H1 (cell line): ENCODE results near the gene NELL2. TPM values are rescaled to one million over a fixed set of nuclear protein-coding genes. Genes with fewer than 3 reads are reported as not detected.

Experiments used
- CTCF ChIA-PET: fragments of 300-600 bp; sonication (Branson Sonifier 250); formaldehyde crosslinking; loops from one replicate; lab custom pipeline; 2021; ENCODE audit not compliant: partially characterized antibody; lab: Charles Lee
- POLR2A ChIA-PET: fragments of 300-600 bp; sonication (Branson Sonifier 250); formaldehyde crosslinking; loops from one replicate; lab custom pipeline; 2021; ENCODE audit warnings: inconsistent platforms; ENCODE audit not compliant: partially characterized antibody; lab: Charles Lee
- DNase-seq, 2 experiments: peaks; one replicate each; pipeline versions ENCODE4 v3.0.0 to v3.0.0-alpha.2; 2010 to 2022; ENCODE audit warnings: low spot score in 2 of 2, low read depth in 1 of 2, mixed read lengths in 1 of 2
- FAIRE-seq: peaks from 2 replicates; lab custom pipeline; 2011; peaks lifted over from hg19 to GRCh38; lab: Jason Lieb, UNC
- H2AFZ ChIP-seq: 2 replicates; pipeline ENCODE4 v1.8.1; 2012; ENCODE audit warnings: low read length, inconsistent platforms
- H2AK5ac ChIP-seq: 2 replicates; pipeline ENCODE4 v1.6.1; 2013; ENCODE audit warnings: low read depth, low read length
- H2BK120ac ChIP-seq: replicated peaks from 2 replicates; pipeline ENCODE3; 2013; ENCODE audit warnings: low read depth, low read length, inconsistent platforms
- H2BK12ac ChIP-seq: 2 replicates; pipeline ENCODE4 v1.6.1; 2013; ENCODE audit warnings: low read depth, low read length
- H2BK15ac ChIP-seq: 2 replicates; pipeline ENCODE4 v1.6.1; 2013; ENCODE audit warnings: low read length
- H2BK20ac ChIP-seq: 2 replicates; pipeline ENCODE4 v1.6.1; 2013; ENCODE audit warnings: low read length
- H2BK5ac ChIP-seq: 2 replicates; pipeline ENCODE4 v1.6.1; 2013; ENCODE audit warnings: low read depth, low read length
- H3K14ac ChIP-seq: 2 replicates; pipeline ENCODE4 v1.6.1; 2013; ENCODE audit warnings: inconsistent platforms; ENCODE audit not compliant: insufficient read length
- H3K18ac ChIP-seq: 2 replicates; pipeline ENCODE4 v1.6.1; 2013; ENCODE audit warnings: low read length; ENCODE audit errors: extremely low read depth
- H3K23ac ChIP-seq: 2 replicates; pipeline ENCODE4 v1.6.1; 2013; ENCODE audit warnings: inconsistent platforms; ENCODE audit not compliant: insufficient read length
- H3K23me2 ChIP-seq: 2 replicates; pipeline ENCODE4 v1.6.1; 2013; ENCODE audit warnings: low read depth, low read length
- H3K27ac ChIP-seq: 2 replicates; pipeline ENCODE4 v1.6.1; 2011; ENCODE audit warnings: low read depth, low read length, inconsistent platforms
- H3K27me3 ChIP-seq, 4 experiments: replicated peaks in 1 of 4; 1 replicate in 1 of 4; 2 replicates in 3 of 4; pipeline versions ENCODE4 v1.6.1 to v1.8.1; 2011 to 2013; ENCODE audit warnings: low read length in 3 of 4, mild to moderate bottlenecking in 3 of 4, inconsistent platforms in 2 of 4, mixed read lengths in 2 of 4, moderate library complexity in 1 of 4; ENCODE audit not compliant: control insufficient read depth in 3 of 4, insufficient read depth in 3 of 4; ENCODE audit errors: extremely low read depth in 1 of 4
- H3K36me3 ChIP-seq, 4 experiments: 2 replicates each; pipeline versions ENCODE4 v1.6.1 to v1.8.1; 2011 to 2013; ENCODE audit warnings: mild to moderate bottlenecking in 4 of 4, low read length in 3 of 4, moderate library complexity in 2 of 4, control low read depth in 1 of 4, inconsistent platforms in 1 of 4; ENCODE audit not compliant: insufficient read depth in 4 of 4, control insufficient read depth in 2 of 4
- H3K4ac ChIP-seq: replicated peaks from 2 replicates; pipeline ENCODE3; 2013; ENCODE audit warnings: low read length, low read depth, mixed read lengths, inconsistent platforms; ENCODE audit not compliant: insufficient read length
- H3K4me1 ChIP-seq, 4 experiments: replicated peaks in 1 of 4; 1 replicate in 1 of 4; 2 replicates in 3 of 4; pipeline versions ENCODE4 v1.6.1 to v1.8.1; 2011 to 2013; ENCODE audit warnings: low read length in 3 of 4, inconsistent platforms in 2 of 4, mixed read lengths in 1 of 4; ENCODE audit not compliant: insufficient read depth in 4 of 4, control insufficient read depth in 3 of 4
- H3K4me2 ChIP-seq, 2 experiments: 2 replicates each; pipeline versions ENCODE4 v1.6.1 to v1.8.1; 2011 to 2013; ENCODE audit warnings: low read depth in 2 of 2, low read length in 2 of 2, control low read depth in 1 of 2, inconsistent platforms in 1 of 2, mild to moderate bottlenecking in 1 of 2; ENCODE audit not compliant: insufficient read depth in 1 of 2
- H3K4me3 ChIP-seq, 4 experiments: fragments of 200-600, 300-600 bp in 1 of 4; sonication (generic), shearing (Covaris generic), sonication (Bioruptor Twin) in 1 of 4; 2 replicates each; pipeline versions ENCODE4 v1.5.1 to v1.8.1; 2011 to 2016; ENCODE audit warnings: low read length in 4 of 4, low read depth in 3 of 4, control low read depth in 2 of 4, inconsistent platforms in 2 of 4, mild to moderate bottlenecking in 2 of 4, mixed read lengths in 1 of 4, moderate library complexity in 1 of 4; ENCODE audit not compliant: insufficient read depth in 2 of 4; ENCODE audit errors: extremely low read depth in 1 of 4
- H3K56ac ChIP-seq: replicated peaks from 2 replicates; pipeline ENCODE3; 2013; ENCODE audit warnings: low read depth, mild to moderate bottlenecking, mixed read lengths, low read length, inconsistent platforms; ENCODE audit not compliant: insufficient read length
- H3K79me1 ChIP-seq: 2 replicates; pipeline ENCODE4 v1.6.1; 2013; ENCODE audit warnings: low read depth, low read length, control low read depth
- H3K79me2 ChIP-seq, 2 experiments: 2 replicates each; pipeline versions ENCODE4 v1.6.1 to v1.8.1; 2012 to 2013; ENCODE audit warnings: low read length in 2 of 2, mild to moderate bottlenecking in 2 of 2, inconsistent platforms in 1 of 2; ENCODE audit not compliant: insufficient read depth in 2 of 2, control insufficient read depth in 1 of 2
- H3K9ac ChIP-seq, 4 experiments: replicated peaks in 1 of 4; 1 replicate in 1 of 4; 2 replicates in 3 of 4; pipeline versions ENCODE4 v1.6.1 to v1.8.1; 2011 to 2013; ENCODE audit warnings: low read depth in 3 of 4, low read length in 3 of 4, control low read depth in 2 of 4, mild to moderate bottlenecking in 2 of 4, moderate library complexity in 2 of 4, inconsistent platforms in 1 of 4; ENCODE audit errors: extremely low read depth in 1 of 4
- H3K9me3 ChIP-seq, 2 experiments: 2 replicates each; pipeline versions ENCODE4 v1.6.1 to v1.8.1; 2012 to 2013; ENCODE audit warnings: mild to moderate bottlenecking in 2 of 2, moderate library complexity in 2 of 2, control low read depth in 1 of 2, inconsistent platforms in 1 of 2, low read depth in 1 of 2, low read length in 1 of 2, mixed read lengths in 1 of 2; ENCODE audit not compliant: insufficient read depth in 2 of 2
- H4K20me1 ChIP-seq, 2 experiments: replicated peaks in 1 of 2; 2 replicates each; pipeline versions ENCODE3 to v1.8.1; 2011 to 2013; ENCODE audit warnings: inconsistent platforms in 2 of 2, low read length in 2 of 2, mild to moderate bottlenecking in 1 of 2; ENCODE audit not compliant: insufficient read depth in 2 of 2, control insufficient read depth in 1 of 2
- H4K5ac ChIP-seq: 2 replicates; pipeline ENCODE4 v1.6.1; 2013; ENCODE audit warnings: low read length, low read depth, mixed read lengths, inconsistent platforms; ENCODE audit not compliant: insufficient read length
- H4K8ac ChIP-seq: 2 replicates; pipeline ENCODE4 v1.8.0; 2013; ENCODE audit warnings: mild to moderate bottlenecking, moderate library complexity, low read length, inconsistent platforms; ENCODE audit not compliant: insufficient read depth; ENCODE audit errors: extremely low read depth
- H4K91ac ChIP-seq: replicated peaks from 2 replicates; pipeline ENCODE3; 2013; ENCODE audit warnings: low read length, mixed read lengths, inconsistent platforms; ENCODE audit not compliant: insufficient read length
- CEBPB ChIP-seq: IDR thresholded peaks from 2 replicates; pipeline ENCODE4 v1.6.1; 2012; ENCODE audit warnings: low read depth, low read length
- EZH2 ChIP-seq: fragments of 200-600 bp; sonication (generic); IDR thresholded peaks from 2 replicates; pipeline ENCODE4 v1.7.1; 2012; ENCODE audit warnings: low read depth, mild to moderate bottlenecking, moderate library complexity, low read length, inconsistent platforms; ENCODE audit not compliant: severe bottlenecking
- GABPA ChIP-seq: IDR thresholded peaks from 2 replicates; pipeline ENCODE4 v1.6.1; 2011; ENCODE audit warnings: mild to moderate bottlenecking, low read length, moderate library complexity, borderline replicate concordance; ENCODE audit not compliant: insufficient read depth
- GTF2F1 ChIP-seq: IDR thresholded peaks from 2 replicates; pipeline ENCODE4 v1.6.1; 2012; ENCODE audit warnings: low read depth, low read length, improper control_type of control experiment, borderline replicate concordance
- JUN ChIP-seq: IDR thresholded peaks from 2 replicates; pipeline ENCODE4 v1.6.1; 2011; ENCODE audit warnings: low read depth, mild to moderate bottlenecking, improper control_type of control experiment, low read length
- JUND ChIP-seq: IDR thresholded peaks from 2 replicates; pipeline ENCODE4 v1.6.1; 2011; ENCODE audit warnings: mild to moderate bottlenecking, improper control_type of control experiment, low read length
- KDM5A ChIP-seq: fragments of 200-600 bp; IDR thresholded peaks from 2 replicates; pipeline ENCODE4 v1.7.1; 2012; ENCODE audit warnings: mild to moderate bottlenecking, low read length, inconsistent platforms, mixed read lengths
- NANOG ChIP-seq: IDR thresholded peaks from 2 replicates; pipeline ENCODE4 v1.6.1; 2011; ENCODE audit warnings: low read length, low read depth, mild to moderate bottlenecking, inconsistent platforms; ENCODE audit not compliant: insufficient read depth, poor library complexity, severe bottlenecking
- POLR2A ChIP-seq, 2 experiments: IDR thresholded peaks; 1 replicate in 1 of 2; 2 replicates in 1 of 2; pipeline ENCODE4 v1.6.1; 2011; ENCODE audit warnings: low read depth in 2 of 2, low read length in 2 of 2, mild to moderate bottlenecking in 2 of 2; ENCODE audit errors: control extremely low read depth in 1 of 2
- RBBP5 ChIP-seq: IDR thresholded peaks from 2 replicates; pipeline ENCODE4 v1.7.1; 2012; ENCODE audit warnings: low read depth, mild to moderate bottlenecking, inconsistent platforms, low read length, moderate library complexity, borderline replicate concordance
- RXRA ChIP-seq: IDR thresholded peaks from 2 replicates; pipeline ENCODE4 v1.6.1; 2011; ENCODE audit warnings: low read depth, mild to moderate bottlenecking, low read length, moderate library complexity; ENCODE audit not compliant: insufficient read depth
- SP4 ChIP-seq: IDR thresholded peaks from 2 replicates; pipeline ENCODE4 v1.6.1; 2012; ENCODE audit warnings: low read length, inconsistent platforms
- SRF ChIP-seq: IDR thresholded peaks from 2 replicates; pipeline ENCODE4 v1.6.1; 2011; ENCODE audit warnings: mild to moderate bottlenecking, low read depth, low read length, moderate library complexity
- SUZ12 ChIP-seq: fragments of 200-600 bp; sonication (generic); IDR thresholded peaks from 2 replicates; pipeline ENCODE4 v1.6.1; 2012; ENCODE audit warnings: mild to moderate bottlenecking, inconsistent platforms, low read length, moderate library complexity, mixed read lengths
- TBP ChIP-seq: IDR thresholded peaks from 2 replicates; pipeline ENCODE4 v1.6.1; 2011; ENCODE audit warnings: low read depth, low read length, improper control_type of control experiment
- ZNF274 ChIP-seq: IDR thresholded peaks from 2 replicates; pipeline ENCODE4 v1.7.0; 2012; ENCODE audit warnings: low read length, borderline replicate concordance; ENCODE audit errors: extremely low read depth
- whole genome bisulfite sequencing, 2 experiments: shearing (Covaris generic) in 1 of 2; methylation state at CpG; one replicate each; pipeline versions ENCODE4 v1.1.6 to v1.1.7; 2013 to 2015; ENCODE audit warnings: low lambda C conversion rate in 2 of 2, mixed read lengths in 2 of 2, inconsistent platforms in 1 of 2, low coverage in 1 of 2, missing lambda C conversion rate in 1 of 2; ENCODE audit not compliant: insufficient replicate concordance in 2 of 2, insufficient coverage in 1 of 2, insufficient read length in 1 of 2; ENCODE audit errors: extremely low coverage in 1 of 2, missing lambda C conversion rate in 1 of 2; 5-methylcytosine and 5-hydroxymethylcytosine counted together
- polyA plus RNA-seq, 7 experiments: library from polyadenylated mRNA; depleted of rRNA in 3 of 7; stranded (reverse) in 5 of 7; unstranded in 2 of 7; fragments of >200 nt in 5 of 7; fragments of 200-250 nt in 2 of 7; gene quantifications; 1 replicate in 5 of 7; 2 replicates in 1 of 7; 4 replicates in 1 of 7; pipeline versions ENCODE4 v1.2.1 to v1.2.3, GENCODE V29; 2011 to 2013; ENCODE audit warnings: missing spikeins in 2 of 7, mixed read lengths in 2 of 7
- total RNA-seq: library from RNA; stranded (reverse); fragmentation: NEBNext Ultra II Directional; extraction: Animal tissue kit (Norgen Biotek cat#: 25700); gene quantifications from 2 replicates; pipeline ENCODE4 v1.2.1, GENCODE V29; 2021

Gene NELL2
- total and polyA plus RNA-seq, 2 of the 8 experiments (the other 6 are each of a cell fraction or from before 2014, with no cell fraction given) = 54.2 to 56.8 TPM

DNA sequence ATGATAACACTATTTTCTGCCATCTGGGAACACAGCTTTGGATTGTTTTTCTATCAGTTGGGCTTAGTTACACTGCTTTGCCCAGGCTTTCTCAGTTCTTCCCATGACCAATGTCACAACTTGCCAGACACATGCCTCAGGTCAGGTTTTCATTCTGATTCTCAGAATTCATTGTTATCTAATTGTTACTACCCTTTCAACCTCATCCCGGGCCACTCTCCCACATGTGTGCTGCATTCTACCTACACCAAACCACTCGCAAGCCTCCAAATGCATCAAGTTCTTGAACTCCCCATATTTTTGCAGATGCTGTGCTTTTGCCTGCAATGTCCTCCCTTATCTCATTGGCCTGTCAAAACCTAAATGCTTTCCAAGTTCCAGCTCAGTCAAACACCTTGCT, 36.3 kb downstream of the NELL2 start:
- Histone ChIP-seq H3K27ac (no peak overlapping the region), H3K36me3 (no peaks in the 10 kb centered on the region)
- TF ChIP-seq SP4 (no peak), GTF2F1 (no peak), RXRA (no peak), CEBPB (no peak), ZNF274 (no peak), EZH2 (no peak), SRF (no peak), RBBP5 (no peak), NANOG (no peak), JUN (no peak), JUND (no peak), TBP (no peak), POLR2A (IDR thresholded peaks at IDR 0.05; ENCODE audit: control extremely low read depth in 1 of 2, low read depth in 2 of 2, low read length in 2 of 2) (no peak), GABPA (no peak), KDM5A (no peak), SUZ12 (no peak)

More for the DNA sequence above, 36.3 kb downstream of the NELL2 start:
- H3K23me2 ChIP-seq = no peaks in the 10 kb centered on the region
- H3K4me3 ChIP-seq = no peak overlapping the region
- DNase-seq (no peak), FAIRE-seq (no peak)
- 83% methylated on average over 2 of the region's 2 CpGs; no CpG with 5 or more reads in 1 of the 2 experiments for WGBS, 2 experiments
- H4K8ac ChIP-seq = no peak overlapping the region
- H3K56ac ChIP-seq = no peak overlapping the region
- no peak overlapping the region for H2BK120ac ChIP-seq
- 0 out of 2 replicates have a peak overlapping the region, but pooled peaks have one; percentile 30 for H2AK5ac ChIP-seq
- H3K23ac ChIP-seq = no peak overlapping the region
- no peak overlapping the region for H2BK12ac ChIP-seq
- H3K18ac ChIP-seq = no peak overlapping the region
- H2AFZ ChIP-seq = no peak overlapping the region
- peaks cover 3 to 7% of the 10 kb centered on the region in 2 experiments; a peak in 2 of 4 replicates for H3K79me2 ChIP-seq
- no peaks in the 10 kb centered on the region for H3K4me1 ChIP-seq
- H2BK5ac ChIP-seq = no peak overlapping the region
- no peaks in the 10 kb centered on the region for H3K9me3 ChIP-seq
- H3K27me3 ChIP-seq = no peaks in the 10 kb centered on the region
- H3K9ac ChIP-seq = no peak overlapping the region
- H4K91ac ChIP-seq = no peak overlapping the region
- no peak overlapping the region for H2BK20ac ChIP-seq
- H3K4ac ChIP-seq = no peak overlapping the region
- H4K20me1 ChIP-seq = no peaks in the 10 kb centered on the region
- CTCF ChIA-PET = no interaction called here
- no peak overlapping the region for H4K5ac ChIP-seq
- H3K14ac ChIP-seq = no peak overlapping the region
- H3K4me2 ChIP-seq = no peak overlapping the region
- POLR2A ChIA-PET = no interaction called here
- no peaks in the 10 kb centered on the region; the same call in 1 of the 2 replicates for H3K79me1 ChIP-seq
- no peak overlapping the region for H2BK15ac ChIP-seq
